ENCODE results near the gene MAP7D2.
"Not testable (repeated sequence)": the region's sequence is repeated elsewhere in the genome, so short reads cannot be mapped to it uniquely, and the experiment has no call there.

The MAP7D2 gene

DNA sequence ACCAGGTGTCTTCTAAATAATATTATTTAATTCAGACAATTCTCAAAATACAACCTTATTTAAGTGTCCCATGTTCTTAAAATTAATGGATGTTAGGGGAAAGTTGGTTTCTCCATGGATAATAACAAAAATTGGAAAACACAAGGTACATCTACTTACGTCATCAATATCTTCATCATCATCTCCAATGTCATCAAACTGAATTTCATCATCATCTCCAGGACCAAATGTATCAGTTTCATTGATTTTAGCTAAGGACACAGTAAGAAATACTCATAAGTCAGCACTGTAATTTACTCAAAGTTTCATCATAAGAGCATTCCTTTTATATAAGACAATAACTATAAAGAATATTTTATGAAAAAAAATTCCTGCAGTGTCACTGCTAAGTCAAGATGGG, 13.7 kb upstream of the MAP7D2 start:
- no peak overlapping the region for H3K4me3 ChIP-seq (ENCODE audit: low read depth, low read length)
- TF ChIP-seq, protein P1, sequence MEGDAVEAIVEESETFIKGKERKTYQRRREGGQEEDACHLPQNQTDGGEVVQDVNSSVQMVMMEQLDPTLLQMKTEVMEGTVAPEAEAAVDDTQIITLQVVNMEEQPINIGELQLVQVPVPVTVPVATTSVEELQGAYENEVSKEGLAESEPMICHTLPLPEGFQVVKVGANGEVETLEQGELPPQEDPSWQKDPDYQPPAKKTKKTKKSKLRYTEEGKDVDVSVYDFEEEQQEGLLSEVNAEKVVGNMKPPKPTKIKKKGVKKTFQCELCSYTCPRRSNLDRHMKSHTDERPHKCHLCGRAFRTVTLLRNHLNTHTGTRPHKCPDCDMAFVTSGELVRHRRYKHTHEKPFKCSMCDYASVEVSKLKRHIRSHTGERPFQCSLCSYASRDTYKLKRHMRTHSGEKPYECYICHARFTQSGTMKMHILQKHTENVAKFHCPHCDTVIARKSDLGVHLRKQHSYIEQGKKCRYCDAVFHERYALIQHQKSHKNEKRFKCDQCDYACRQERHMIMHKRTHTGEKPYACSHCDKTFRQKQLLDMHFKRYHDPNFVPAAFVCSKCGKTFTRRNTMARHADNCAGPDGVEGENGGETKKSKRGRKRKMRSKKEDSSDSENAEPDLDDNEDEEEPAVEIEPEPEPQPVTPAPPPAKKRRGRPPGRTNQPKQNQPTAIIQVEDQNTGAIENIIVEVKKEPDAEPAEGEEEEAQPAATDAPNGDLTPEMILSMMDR (IDR thresholded peaks at IDR 0.05; ENCODE audit: borderline replicate concordance, insufficient read depth, low read depth, low read length), result no peak

DNA sequence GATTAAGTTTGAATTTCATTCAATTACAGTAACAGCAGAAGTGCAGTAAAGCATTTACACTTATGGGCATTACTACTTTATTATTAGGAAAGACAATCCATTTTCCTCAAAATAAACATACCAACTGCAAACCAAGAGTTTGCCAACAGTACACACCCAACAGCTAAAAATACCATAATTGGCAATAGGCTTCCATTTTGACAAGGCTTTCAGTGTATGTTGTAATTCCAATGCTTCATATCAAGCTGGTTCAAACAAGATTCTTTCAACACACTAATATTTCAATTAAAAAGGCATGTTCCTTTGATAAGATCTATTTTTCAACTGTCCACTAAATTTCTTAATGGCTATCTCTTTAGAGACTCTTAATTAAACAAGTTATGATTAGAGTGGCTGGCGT, 12.8 kb upstream of the MAP7D2 start:
- no peak overlapping the region for H3K4me3 ChIP-seq (ENCODE audit: low read depth, low read length)
- TF ChIP-seq, protein P1 (IDR thresholded peaks at IDR 0.05; ENCODE audit: borderline replicate concordance, insufficient read depth, low read depth, low read length), result no peak

DNA sequence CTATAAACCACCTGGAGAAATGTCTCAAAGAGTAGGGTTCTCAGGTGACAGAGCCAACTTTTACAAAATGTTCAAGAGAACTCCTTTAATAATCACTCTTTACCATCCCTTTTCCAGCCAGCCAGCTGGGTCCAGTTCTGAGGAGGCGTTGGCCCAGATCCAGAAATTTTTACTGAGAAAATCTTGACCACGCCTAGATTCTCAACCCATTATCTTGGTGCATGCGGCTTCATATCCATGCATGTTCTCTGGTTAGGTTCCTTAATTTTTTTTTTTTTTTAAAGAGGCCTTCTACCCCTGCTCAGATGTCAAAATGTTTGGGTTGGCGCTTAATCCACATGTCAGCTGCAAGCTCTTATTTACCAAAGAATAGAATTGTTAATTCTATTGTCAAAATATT, 12.0 kb upstream of the MAP7D2 start:
- H3K4me3 ChIP-seq (ENCODE audit: low read depth, low read length), result no peak overlapping the region
- TF ChIP-seq, protein P1 (IDR thresholded peaks at IDR 0.05; ENCODE audit: borderline replicate concordance, insufficient read depth, low read depth, low read length), result no peak

DNA sequence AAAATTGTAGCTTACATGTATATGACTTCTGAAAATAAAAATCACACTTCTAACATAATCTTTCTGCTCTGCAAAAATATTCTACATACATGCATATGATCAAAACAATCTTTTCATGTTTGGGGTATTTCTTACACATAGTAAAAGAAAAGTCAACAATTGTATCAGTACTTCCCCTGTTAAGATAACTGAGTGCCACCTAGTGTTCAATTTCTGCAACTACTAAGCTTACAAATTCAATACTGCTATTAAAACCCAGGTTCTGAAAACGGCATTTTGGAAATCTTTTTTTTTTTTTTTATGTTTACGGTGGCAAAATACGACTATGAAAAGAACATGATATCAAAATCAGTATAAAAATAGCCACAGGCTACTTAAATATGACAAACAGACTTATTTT, 10.7 kb upstream of the MAP7D2 start:
- TF ChIP-seq, protein P1 (IDR thresholded peaks at IDR 0.05; ENCODE audit: borderline replicate concordance, insufficient read depth, low read depth, low read length), result 0 out of 2 replicates have a peak, but pooled peaks have one; percentile 3
- H3K4me3 ChIP-seq (ENCODE audit: low read depth, low read length), result not testable (repeated sequence)

DNA sequence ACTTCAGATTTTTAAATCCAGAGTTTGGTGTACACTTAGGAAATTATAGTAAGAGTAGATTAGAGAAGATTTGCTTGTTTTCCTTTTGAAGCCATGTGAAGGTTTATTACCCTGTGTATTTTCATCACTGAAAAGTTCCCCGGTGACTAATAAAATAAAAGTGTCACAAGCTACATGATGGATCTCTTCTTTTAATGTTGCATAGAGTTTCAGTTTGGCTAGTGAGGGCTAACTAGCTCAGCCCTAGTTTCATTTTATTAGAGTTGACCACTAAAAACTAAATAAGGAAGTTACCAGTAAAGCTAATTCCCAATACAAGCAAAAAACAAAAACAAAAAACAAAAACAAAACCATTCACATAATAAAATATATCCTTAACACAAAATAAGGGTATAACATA, 10.1 kb upstream of the MAP7D2 start:
- H3K4me3 ChIP-seq (ENCODE audit: low read depth, low read length), result not testable (repeated sequence)

DNA sequence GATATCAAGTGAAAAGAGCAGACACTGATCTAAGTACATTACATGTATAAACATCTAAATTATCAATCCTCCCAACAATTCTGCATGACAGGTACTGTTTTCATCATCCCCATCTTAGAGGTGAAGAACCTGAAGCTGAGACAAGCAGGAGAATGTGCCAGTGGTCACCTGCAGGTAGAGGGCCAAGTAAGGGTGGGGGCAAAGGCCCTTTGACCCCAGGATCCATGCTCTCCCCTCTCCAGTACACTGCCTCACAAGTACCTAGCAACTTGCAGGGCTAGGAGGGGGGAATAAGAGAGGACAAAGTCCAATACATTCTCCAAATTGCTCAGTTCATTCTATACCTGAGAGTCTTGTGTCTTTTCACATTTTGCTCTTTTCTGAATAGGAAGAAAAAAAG, 8.3 kb upstream of the MAP7D2 start:
- TF ChIP-seq, protein P1 (IDR thresholded peaks at IDR 0.05; ENCODE audit: borderline replicate concordance, insufficient read depth, low read depth, low read length), result no peak
- H3K4me3 ChIP-seq (ENCODE audit: low read depth, low read length), result no peak overlapping the region

DNA sequence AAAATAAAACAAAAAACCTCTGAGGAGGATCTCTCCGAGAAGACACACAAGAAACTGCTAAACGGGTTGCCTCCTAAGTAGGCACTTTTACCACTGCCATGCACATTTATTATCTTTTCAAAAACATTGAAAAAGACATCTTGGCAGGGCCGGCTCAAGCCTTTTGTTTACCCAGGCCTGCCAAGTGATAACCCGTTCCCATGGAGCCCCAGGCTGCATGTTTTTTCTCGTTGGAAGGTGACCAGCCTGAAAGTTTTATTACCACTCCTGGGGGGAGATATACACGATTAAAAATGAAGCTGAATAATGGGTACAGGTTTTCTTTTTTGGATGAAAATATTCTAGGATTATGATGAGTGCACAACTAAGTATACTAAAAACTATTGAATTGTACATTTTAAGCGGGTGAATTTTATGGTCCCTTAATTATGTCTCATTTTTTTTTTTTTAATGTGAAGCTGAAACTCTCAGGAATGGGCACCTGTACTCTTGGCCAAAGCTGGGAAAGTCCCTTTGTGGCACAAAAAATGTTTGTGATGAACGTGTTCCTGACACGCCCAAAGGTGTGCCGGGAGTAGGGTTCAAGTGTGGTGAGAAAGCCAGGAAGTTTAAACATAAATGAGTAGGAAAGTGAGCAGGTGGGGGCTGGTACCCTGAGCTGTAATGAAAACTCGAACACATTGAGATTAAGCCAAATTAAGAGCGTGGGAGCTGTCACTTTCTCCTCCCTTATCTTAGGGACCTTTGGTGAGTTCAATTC, 1.5 kb upstream of the MAP7D2 start:
- TF ChIP-seq, protein P1 (IDR thresholded peaks at IDR 0.05; ENCODE audit: borderline replicate concordance, insufficient read depth, low read depth, low read length), result no peak
- no peak overlapping the region for H3K4me3 ChIP-seq (ENCODE audit: low read depth, low read length)
